Measurements from ENCODE around the gene GRIK5. TPM values are rescaled to one million over a fixed set of nuclear protein-coding genes. Genes with fewer than 3 reads are reported as not detected.
"Not testable (repeated sequence)": the region's sequence is repeated elsewhere in the genome, so short reads cannot be mapped to it uniquely, and the experiment has no call there.

Gene GRIK5
- total and polyA plus RNA-seq, 4 donors, result 0.26 to 1.6 (median 0.55) TPM

DNA sequence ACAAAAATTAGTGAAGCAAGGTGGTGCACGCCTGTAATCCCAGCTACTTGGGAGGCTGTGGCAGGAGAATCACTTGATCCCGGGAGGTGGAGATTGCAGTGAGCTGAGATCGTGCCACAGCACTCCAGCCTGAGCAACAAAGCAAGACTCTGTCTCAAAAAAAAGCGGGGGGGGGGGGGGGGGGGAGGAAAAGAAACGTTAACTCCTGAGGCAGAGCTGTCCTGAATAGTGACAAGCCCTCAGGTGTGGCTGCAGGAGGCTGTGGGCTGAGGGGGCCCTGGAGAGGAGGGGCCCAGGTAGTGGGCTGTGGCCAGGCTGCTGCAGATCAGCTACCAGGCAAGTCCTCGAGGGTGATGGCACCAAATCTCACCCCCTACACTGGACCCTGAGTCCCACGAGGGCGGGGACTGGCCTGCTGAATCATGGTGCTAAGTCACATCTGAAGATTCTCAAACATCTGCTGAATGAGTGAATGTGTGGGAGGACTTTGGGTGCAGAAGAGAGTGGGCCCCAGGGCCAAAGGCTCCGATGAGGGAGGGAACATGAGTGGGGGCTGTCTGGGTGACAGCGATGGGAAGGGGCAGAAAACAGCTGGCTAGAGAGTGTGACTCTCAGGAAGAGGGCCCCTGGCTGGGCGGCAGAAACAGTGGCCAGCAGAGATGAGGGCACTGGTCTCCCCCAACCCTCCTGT lies 51.4 kb downstream of the GRIK5 start:
- Histone ChIP-seq H3K9me3 (ENCODE audit: control insufficient read depth in 4 of 4, insufficient read depth in 3 of 4, low read length in 3 of 4) (no peaks in the 10 kb centered on the region), H3K36me3 (ENCODE audit: control insufficient read depth in 4 of 4, insufficient read depth in 4 of 4, low read length in 4 of 4) (no peaks in the 10 kb centered on the region), H3K4me3 (no peak overlapping the region), H3K27ac (ENCODE audit: low read depth in 1 of 2, low read length in 1 of 2) (no peak overlapping the region), H3K27me3 (ENCODE audit: control insufficient read depth in 3 of 3, insufficient read depth in 3 of 3, low read length in 2 of 3) (no peaks in the 10 kb centered on the region), H3K9ac (ENCODE audit: insufficient read depth in 1 of 2, low read length in 2 of 2) (no peak overlapping the region), H3K4me1 (ENCODE audit: control insufficient read depth in 5 of 5, insufficient read depth in 5 of 5, low read length in 5 of 5) (no peaks in the 10 kb centered on the region)
- 65 to 86% methylated on average over 9 to 11 of the region's 11 CpGs for WGBS, 2 donors
- TF ChIP-seq, protein P1, sequence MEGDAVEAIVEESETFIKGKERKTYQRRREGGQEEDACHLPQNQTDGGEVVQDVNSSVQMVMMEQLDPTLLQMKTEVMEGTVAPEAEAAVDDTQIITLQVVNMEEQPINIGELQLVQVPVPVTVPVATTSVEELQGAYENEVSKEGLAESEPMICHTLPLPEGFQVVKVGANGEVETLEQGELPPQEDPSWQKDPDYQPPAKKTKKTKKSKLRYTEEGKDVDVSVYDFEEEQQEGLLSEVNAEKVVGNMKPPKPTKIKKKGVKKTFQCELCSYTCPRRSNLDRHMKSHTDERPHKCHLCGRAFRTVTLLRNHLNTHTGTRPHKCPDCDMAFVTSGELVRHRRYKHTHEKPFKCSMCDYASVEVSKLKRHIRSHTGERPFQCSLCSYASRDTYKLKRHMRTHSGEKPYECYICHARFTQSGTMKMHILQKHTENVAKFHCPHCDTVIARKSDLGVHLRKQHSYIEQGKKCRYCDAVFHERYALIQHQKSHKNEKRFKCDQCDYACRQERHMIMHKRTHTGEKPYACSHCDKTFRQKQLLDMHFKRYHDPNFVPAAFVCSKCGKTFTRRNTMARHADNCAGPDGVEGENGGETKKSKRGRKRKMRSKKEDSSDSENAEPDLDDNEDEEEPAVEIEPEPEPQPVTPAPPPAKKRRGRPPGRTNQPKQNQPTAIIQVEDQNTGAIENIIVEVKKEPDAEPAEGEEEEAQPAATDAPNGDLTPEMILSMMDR (IDR thresholded peaks at IDR 0.05; ENCODE audit: control extremely low read depth, extremely low read depth), result no peak
- ATAC-seq (ENCODE audit: insufficient read depth, low FRiP score) (no peak), DNase-seq (no peak)

DNA sequence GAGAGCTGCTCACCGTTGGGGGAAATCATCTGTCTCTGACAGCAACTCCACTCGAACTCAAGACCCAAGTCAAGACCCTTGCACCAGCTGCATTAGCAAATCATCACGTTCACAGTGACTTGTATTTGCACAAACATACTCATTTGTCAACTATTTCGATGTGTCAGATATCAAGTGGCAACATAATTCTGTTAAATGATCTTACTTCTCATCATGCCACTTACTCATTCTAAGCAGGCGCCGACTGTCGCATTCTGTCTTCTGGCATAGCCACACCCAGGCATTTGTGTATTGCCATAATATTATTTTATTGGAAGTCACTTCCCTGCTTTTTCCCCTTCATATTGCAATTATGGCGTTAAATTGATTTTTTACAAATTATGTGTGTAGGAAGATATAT lies 53.0 kb downstream of the GRIK5 start:
- Histone ChIP-seq H3K36me3 (ENCODE audit: control insufficient read depth in 4 of 4, insufficient read depth in 4 of 4, low read length in 4 of 4) (no peaks in the 10 kb centered on the region), H3K27me3 (ENCODE audit: control insufficient read depth in 3 of 3, insufficient read depth in 3 of 3, low read length in 2 of 3) (no peaks in the 10 kb centered on the region), H3K4me3 (no peak overlapping the region), H3K4me1 (ENCODE audit: control insufficient read depth in 5 of 5, insufficient read depth in 5 of 5, low read length in 5 of 5) (no peaks in the 10 kb centered on the region), H3K9me3 (ENCODE audit: control insufficient read depth in 4 of 4, insufficient read depth in 3 of 4, low read length in 3 of 4) (no peaks in the 10 kb centered on the region), H3K9ac (ENCODE audit: insufficient read depth in 1 of 2, low read length in 2 of 2) (no peak overlapping the region), H3K27ac (ENCODE audit: low read depth in 1 of 2, low read length in 1 of 2) (no peak overlapping the region)
- 83 to 88% methylated on average over 8 of the region's 8 CpGs for WGBS, 2 donors
- no peak for ATAC-seq (ENCODE audit: insufficient read depth, low FRiP score)
- TF ChIP-seq, protein P1 (IDR thresholded peaks at IDR 0.05; ENCODE audit: control extremely low read depth, extremely low read depth), result no peak
- DNase-seq, result no peak

DNA sequence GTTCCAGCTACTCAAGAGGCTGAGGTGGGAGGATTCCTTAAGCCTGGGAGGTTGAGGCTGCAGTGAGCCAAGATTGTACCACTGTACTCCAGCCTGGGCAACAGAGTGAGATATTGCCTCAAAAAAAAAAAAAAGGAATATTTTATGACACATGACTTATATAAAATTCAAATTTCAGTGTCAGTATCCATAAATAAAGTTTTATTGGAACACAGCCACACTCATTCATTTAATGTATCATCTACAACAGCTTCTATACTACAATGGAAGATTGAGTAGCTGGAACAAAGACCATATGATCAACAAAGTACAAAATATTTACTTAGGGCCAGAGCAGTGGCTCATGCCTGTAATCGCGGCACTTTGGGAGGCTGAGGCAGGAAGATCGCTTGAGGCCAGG lies 57.3 kb downstream of the GRIK5 start:
- H3K36me3 ChIP-seq (ENCODE audit: control insufficient read depth in 4 of 4, insufficient read depth in 4 of 4, low read length in 4 of 4); H3K27me3 ChIP-seq (ENCODE audit: control insufficient read depth in 3 of 3, insufficient read depth in 3 of 3, low read length in 2 of 3); H3K4me1 ChIP-seq (ENCODE audit: control insufficient read depth in 5 of 5, insufficient read depth in 5 of 5, low read length in 5 of 5); H3K9me3 ChIP-seq (ENCODE audit: control insufficient read depth in 4 of 4, insufficient read depth in 3 of 4, low read length in 3 of 4); DNase-seq; ATAC-seq (ENCODE audit: insufficient read depth, low FRiP score); H3K4me3 ChIP-seq; H3K9ac ChIP-seq (ENCODE audit: insufficient read depth in 1 of 2, low read length in 2 of 2); H3K27ac ChIP-seq (ENCODE audit: low read depth in 1 of 2, low read length in 1 of 2): not testable (repeated sequence)
- 88 to 96% methylated on average over 3 of the region's 3 CpGs for WGBS, 2 donors

DNA sequence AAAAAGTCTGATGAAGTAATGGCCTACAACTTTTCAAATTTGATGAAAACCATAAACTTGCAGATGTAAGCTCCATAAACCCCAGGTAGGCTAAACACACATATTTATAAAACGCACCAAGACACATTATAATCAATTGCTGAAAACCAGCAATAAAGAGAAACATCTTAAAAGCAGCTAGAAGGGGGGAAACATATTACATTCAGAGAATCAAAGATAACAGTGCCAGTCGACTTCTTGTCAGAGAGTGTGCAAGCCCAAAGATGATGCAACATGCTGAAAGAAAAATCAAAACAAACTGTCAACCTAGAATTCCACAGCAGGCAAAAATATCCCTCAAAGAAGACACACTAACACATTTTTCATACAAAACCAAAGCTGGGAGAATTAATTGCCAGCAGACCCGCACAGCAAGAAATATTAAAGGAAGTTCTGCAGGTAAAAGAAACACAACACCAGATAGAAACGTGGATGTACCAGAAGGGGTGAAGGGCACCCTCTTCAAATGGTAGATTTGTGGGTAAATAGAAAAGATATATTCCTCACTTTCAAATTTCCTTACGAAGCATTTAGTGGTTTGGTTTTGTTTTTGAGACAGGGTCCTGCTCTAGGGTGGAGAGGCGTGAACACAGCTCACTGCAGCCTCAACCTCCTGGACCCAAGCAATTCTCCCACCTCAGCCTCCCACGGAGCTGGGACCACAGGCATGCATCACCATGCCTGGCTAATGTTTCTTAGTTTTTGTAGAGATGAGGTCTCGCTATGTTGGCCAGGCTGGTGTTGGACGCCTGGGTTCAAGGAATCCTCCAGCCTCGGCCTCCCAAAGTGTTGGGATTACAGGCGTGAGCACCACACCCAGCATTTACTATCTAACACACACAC lies 59.5 kb downstream of the GRIK5 start:
- no peaks in the 10 kb centered on the region for H3K27me3 ChIP-seq (ENCODE audit: control insufficient read depth in 3 of 3, insufficient read depth in 3 of 3, low read length in 2 of 3)
- no peak overlapping the region for H3K9ac ChIP-seq (ENCODE audit: insufficient read depth in 1 of 2, low read length in 2 of 2)
- H3K27ac ChIP-seq (ENCODE audit: low read depth in 1 of 2, low read length in 1 of 2), result no peak overlapping the region
- peaks cover 0 to 2% (median 0%) of the 10 kb centered on the region in 5 donors for H3K4me1 ChIP-seq (ENCODE audit: control insufficient read depth in 5 of 5, insufficient read depth in 5 of 5, low read length in 5 of 5)
- ATAC-seq (ENCODE audit: insufficient read depth, low FRiP score), result no peak
- 77 to 84% methylated on average over 11 of the region's 11 CpGs for WGBS, 2 donors
- peaks cover 0 to 2% (median 0%) of the 10 kb centered on the region in 4 donors for H3K9me3 ChIP-seq (ENCODE audit: control insufficient read depth in 4 of 4, insufficient read depth in 3 of 4, low read length in 3 of 4)
- TF ChIP-seq, protein P1 (IDR thresholded peaks at IDR 0.05; ENCODE audit: control extremely low read depth, extremely low read depth), result no peak
- no peak for DNase-seq
- no peaks in the 10 kb centered on the region for H3K36me3 ChIP-seq (ENCODE audit: control insufficient read depth in 4 of 4, insufficient read depth in 4 of 4, low read length in 4 of 4)
- no peak overlapping the region for H3K4me3 ChIP-seq

Measured in lung (tissue), 12 donors.